Right ventricle myocardium superior (tissue), 1 donor: ENCODE data around the gene PLXNB2. TPM values are rescaled to one million over a fixed set of nuclear protein-coding genes. Genes with fewer than 3 reads are reported as not detected.
A peak's percentile ranks its signal among the peaks of the same experiment; 100 is the strongest.

Source experiments
- ATAC-seq: fragments of 200-7000 bp; cut with Tn5 transposase; one replicate; pipeline ENCODE4 v1.9.1; 2020; ENCODE audit warnings: mild to moderate bottlenecking; ENCODE audit not compliant: poor library complexity
- DNase-seq: peaks from one replicate; pipeline ENCODE4 v3.0.0-alpha.2; 2020
- intact Hi-C: fragments of 100-400 bp; cut with DNase I; formaldehyde crosslinking; loops from one replicate; pipeline ENCODE4 v1.11.2; 2022
- total RNA-seq: library from RNA; stranded (reverse); fragmentation: NEBNext Ultra II Directional; extraction: Animal tissue kit (Norgen Biotek cat#: 25700); gene quantifications from one replicate; pipeline ENCODE4 v1.2.1, GENCODE V29; 2021
- donor health status: DM: no; HTN: yes; CAD: no; lungs with severe emphysema.

Gene PLXNB2
- total RNA-seq, 1 donor from 2014 or later: 68.3 TPM

DNA sequence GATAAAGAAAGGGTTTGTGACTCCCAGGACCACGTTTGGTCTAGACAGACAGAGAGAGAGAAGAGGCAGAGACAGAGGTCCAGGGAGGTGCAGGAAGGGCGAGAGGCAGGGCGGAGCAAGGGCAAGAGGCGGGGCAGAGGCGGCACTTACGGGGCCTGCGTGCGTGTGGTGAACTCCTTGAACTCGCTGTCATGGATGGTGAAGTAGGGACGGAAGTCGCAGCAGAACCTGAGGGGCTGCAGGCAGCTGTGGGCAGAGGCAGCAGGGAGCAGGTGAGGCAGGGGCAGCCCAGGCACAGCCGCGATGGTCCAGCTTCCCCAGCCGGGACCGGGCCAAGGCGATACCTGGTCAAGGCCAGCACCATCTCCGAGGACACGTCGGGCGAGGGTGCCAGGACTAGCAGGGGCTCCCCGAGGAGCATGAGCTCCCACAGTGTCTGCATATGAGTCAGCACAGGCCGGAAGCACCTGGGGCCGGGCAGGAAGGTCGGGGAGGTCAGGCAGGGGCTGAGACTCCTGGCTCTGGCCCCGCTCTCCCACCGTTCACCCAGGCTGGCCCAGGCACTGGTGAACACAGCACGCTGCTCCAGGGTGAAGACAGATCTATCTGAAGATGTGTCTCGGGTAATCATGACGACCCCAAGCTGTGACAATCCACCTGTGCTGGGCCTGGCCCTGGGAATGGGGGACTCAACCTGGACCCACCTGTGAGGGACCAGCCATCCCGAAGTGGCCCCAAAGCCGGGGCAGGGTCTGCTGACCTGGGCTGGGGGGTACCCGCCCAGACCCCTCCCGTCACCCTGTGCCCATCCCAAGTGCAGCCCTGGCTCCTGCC is 7.2 kb upstream of the PLXNB2 start:
- ATAC-seq (peak; percentile 60), DNase-seq (peak; percentile 81)
- intact Hi-C loops: no loop called here

GRCh38 chr22:50314081-50314454 is 6.6 kb upstream of the PLXNB2 start:
- no peak for DNase-seq
- intact Hi-C loops: no loop called here
- ATAC-seq: no peak

- ATAC-seq (no peak), DNase-seq (no peak)
- intact Hi-C loops: no loop called here
These were observed 6.2 kb upstream of the PLXNB2 start for GRCh38 chr22:50313600-50313999.

- DNase-seq: no peak
- intact Hi-C loops: no loop called here
- ATAC-seq: no peak
These were observed 5.6 kb upstream of the PLXNB2 start for GRCh38 chr22:50313021-50313420.

- intact Hi-C loops: no loop called here
- ATAC-seq (no peak), DNase-seq (no peak)
These were observed 4.9 kb upstream of the PLXNB2 start for GRCh38 chr22:50312371-50312770.

DNA sequence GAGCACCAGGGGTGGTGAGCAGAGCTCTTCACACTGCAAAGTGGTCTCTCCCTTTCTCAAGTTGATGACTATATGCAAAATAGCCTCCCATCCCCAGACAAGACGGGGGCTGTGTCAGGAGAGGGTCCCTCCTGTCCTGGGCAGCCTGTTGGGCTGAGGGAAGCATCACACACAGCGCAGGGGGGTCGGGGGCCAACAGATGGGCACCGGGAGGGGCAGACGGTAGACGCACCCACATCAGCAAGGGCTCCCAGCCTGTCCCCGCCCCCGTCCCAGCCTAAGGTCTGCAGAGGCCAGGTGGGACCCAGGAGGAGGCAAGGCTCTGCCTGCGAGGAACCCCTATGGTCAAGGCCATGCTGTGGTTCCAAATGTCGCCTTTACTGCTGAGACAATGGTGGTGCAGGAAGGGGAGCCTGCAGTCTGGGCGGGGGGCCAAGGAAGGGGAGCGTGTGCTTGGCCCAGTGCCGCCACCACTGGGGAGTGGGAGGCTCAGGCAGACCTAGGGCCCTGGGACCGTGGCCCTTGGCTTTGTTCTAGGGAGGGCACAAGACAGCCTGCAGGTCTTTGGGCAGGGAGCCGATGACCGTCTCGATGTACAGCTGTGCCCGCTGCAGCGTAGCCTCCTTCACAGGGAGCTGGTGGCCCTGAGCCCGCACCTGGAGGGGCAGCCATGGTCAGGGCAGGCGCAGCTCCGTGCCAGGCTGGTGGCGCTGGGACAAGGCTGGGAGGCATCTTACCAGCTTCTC is 4.3 kb upstream of the PLXNB2 start:
- intact Hi-C loops: no loop called here
- DNase-seq (no peak), ATAC-seq (no peak)

DNA sequence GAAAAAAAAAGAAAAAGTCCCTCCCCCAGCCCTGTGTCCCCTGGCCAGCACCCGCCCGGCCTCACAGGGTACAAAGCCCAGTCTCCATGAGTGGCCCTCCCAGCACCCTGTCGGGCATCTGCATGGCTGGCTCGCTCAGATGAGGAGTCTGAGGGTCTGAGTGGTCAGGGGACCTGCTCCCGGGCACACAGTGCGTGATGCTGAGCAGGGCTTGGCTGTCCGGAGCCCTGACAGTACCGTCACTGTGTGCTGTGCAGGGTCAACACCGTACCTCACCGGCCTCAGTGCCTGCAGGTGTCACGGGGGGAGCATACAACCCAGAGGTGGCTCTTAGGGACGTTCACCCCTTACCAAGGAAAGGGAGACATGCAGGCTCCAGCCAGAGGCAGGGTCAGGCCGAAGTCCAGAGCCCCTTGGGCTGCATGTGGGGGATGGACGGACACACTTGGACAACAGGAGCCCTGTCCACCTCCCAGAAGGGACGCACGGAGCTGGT is 3.6 kb upstream of the PLXNB2 start:
- intact Hi-C loops: no loop called here
- DNase-seq (no peak), ATAC-seq (no peak)

GRCh38 chr22:50310031-50310722 is 2.7 kb upstream of the PLXNB2 start:
- intact Hi-C loops: no loop called here
- DNase-seq (no peak), ATAC-seq (no peak)

GRCh38 chr22:50309601-50309991 is 2.1 kb upstream of the PLXNB2 start:
- ATAC-seq (no peak), DNase-seq (no peak)
- intact Hi-C loops: no loop called here

GRCh38 chr22:50308986-50309600 is 1.6 kb upstream of the PLXNB2 start:
- intact Hi-C loops: no loop called here
- ATAC-seq (no peak), DNase-seq (no peak)

DNA sequence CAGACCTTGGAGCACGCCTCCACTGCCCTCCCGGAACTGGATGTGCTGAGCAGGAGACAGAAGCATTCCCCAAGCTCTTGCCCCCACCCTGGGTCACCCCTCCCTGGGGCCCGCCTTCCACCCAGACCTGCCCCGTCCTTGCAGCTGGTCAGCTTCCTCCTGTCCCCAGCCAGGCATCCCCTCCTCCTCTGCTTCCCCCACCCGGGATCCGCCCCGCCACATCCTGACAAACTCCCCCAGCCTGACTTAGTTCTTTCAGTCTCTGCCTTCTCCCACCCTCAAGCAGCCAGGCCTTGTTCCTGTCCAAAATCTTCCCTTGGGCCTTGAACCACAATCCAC is 1.1 kb upstream of the PLXNB2 start:
- DNase-seq: peak; percentile 91
- ATAC-seq: peak; percentile 33
- intact Hi-C loops: no loop called here

DNA sequence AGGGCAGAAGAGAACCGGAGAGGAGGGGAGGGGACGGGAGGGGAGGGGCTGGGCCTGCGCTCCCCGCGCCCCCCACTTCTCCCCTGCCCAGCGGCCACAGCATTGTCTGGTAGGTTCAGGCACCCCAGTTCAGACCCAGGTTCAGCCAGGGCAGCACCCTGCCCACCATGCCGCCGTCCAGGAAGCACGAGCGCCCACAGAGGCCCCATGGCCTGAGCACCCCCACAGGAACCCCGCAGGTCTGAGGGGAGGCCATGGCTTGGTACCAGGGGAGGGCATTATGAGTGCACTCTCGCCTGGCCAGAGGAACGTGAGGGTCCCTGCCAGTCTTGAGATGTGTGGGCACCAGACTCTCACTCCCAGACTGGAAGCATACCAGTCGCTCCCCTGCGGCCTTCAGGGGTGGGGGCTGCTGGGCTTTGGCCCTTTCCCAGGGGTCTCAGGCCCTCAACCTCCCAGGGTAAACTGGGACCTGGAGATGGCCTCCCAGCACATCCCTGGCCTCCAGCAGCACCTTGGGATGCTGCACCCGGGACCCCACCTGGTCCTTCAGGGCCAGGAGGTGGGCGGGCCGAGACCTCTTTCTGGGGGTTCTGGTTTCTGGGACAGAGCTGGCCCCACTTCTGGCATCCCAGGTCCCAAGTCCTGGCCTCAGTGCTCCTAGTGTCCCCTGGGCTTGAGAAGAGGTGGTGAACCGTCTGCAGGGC is 597 bp upstream of the PLXNB2 start:
- intact Hi-C loops: no loop called here
- ATAC-seq: no peak

GRCh38 chr22:50305923-50306566 is 1.4 kb downstream of the PLXNB2 start:
- intact Hi-C loops: no loop called here
- ATAC-seq: peak; percentile 54
- DNase-seq: peak; percentile 89

More for the DNA sequence above, 597 bp upstream of the PLXNB2 start:
- peak; percentile 64 for DNase-seq

- ATAC-seq (no peak), DNase-seq (no peak)
- intact Hi-C loops: no loop called here
These were observed 2.0 kb downstream of the PLXNB2 start for GRCh38 chr22:50305393-50305922.

DNA sequence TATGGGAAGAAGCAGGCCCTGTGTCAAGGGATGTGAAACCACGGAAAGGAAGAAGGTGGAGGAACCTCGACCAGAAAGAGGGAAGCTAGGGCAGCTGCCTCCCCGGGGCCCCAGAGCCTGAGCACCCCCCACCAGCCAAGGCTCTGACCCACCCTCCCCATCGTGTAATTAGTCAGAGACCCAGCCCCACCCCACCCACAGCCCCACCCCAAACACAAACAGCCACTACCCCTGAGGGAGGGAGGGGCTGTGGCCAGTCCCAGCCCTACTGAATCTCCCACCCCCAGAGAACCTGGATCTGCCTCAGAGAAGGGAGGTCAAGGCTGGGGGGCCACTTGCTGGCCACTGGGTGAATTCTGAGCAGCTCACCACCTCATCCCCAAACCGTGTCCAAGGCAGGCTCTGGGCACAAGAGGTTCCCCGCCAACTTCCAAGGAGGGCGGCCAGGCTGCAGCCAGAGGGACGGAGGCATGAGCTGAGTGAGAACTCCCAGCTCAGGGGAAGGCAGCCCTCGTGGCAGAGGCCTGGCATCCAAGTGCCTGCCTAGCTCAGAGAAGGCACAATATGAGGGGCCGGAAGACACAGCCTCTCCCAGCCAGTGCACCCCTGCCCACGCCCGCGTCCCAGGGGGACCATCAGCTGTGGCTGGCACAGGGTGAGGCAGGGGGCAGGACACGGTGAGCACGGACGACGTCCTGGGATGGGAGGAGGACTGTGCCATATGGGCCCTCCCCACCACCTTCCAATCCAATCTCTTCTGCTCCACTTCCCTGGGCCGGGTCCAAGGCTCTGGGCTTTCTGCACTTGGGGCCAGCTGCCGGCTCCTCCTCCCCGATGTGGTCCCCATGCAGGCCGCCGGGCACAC is 2.7 kb downstream of the PLXNB2 start:
- no peak for ATAC-seq
- intact Hi-C loops: no loop called here
- DNase-seq: peak; percentile 82

GRCh38 chr22:50303848-50304527 is 3.5 kb downstream of the PLXNB2 start:
- intact Hi-C loops: no loop called here
- ATAC-seq (peak; percentile 28), DNase-seq (peak; percentile 73)

- DNase-seq: no peak
- no peak for ATAC-seq
- intact Hi-C loops: no loop called here
These were observed 4.0 kb downstream of the PLXNB2 start for GRCh38 chr22:50303515-50303847.
